GM12878 (cell line): ENCODE data around the gene IFT27. TPM values are rescaled to one million over a fixed set of nuclear protein-coding genes. Genes with fewer than 3 reads are reported as not detected.

Experiments
- ATAC-seq: fragments of 200-7000 bp; cut with Tn5 transposase; 3 replicates; pipeline ENCODE4 v1.9.1; 2020; ENCODE audit warnings: mild to moderate bottlenecking, moderate library complexity
- BruUV-seq: library from RNA; stranded (reverse); fragments of 400-500 nt; replicated peaks from 2 replicates; lab custom pipeline; 2021; lab: Mats Ljungman, UMichigan
- CTCF ChIA-PET: fragments of 300-600 bp; sonication (Branson Sonifier 250); formaldehyde crosslinking; extraction: SDS; loops from one replicate; lab custom pipeline; 2021; ENCODE audit warnings: inconsistent platforms; lab: Yijun Ruan, JAX
- POLR2A ChIA-PET: fragments of 350-600 bp; formaldehyde crosslinking; extraction: SDS; loops from one replicate; lab custom pipeline; 2021; ENCODE audit warnings: inconsistent platforms; lab: Charles Lee
- RAD21 ChIA-PET: fragments of 300-600 bp; sonication (Branson Sonifier 250); formaldehyde crosslinking; loops from one replicate; lab custom pipeline; 2023; ENCODE audit warnings: antibody characterized with exemption; ENCODE audit not compliant: unreplicated experiment; lab: Charles Lee
- SMC1A ChIA-PET: fragments of 300-600 bp; sonication (Branson Sonifier 250); formaldehyde crosslinking; loops from one replicate; lab custom pipeline; 2023; ENCODE audit not compliant: unreplicated experiment, uncharacterized antibody; lab: Charles Lee
- DNase-seq: peaks from one replicate; pipeline ENCODE4 v3.0.0-alpha.2; 2011; ENCODE audit warnings: low read depth, low spot score
- FAIRE-seq: peaks from 3 replicates; lab custom pipeline; 2011; peaks lifted over from hg19 to GRCh38; lab: Jason Lieb, UNC
- H2AFZ ChIP-seq: 2 replicates; pipeline ENCODE4 v1.6.0; 2011; ENCODE audit warnings: low read depth, low read length, control low read depth; ENCODE audit not compliant: control insufficient read depth
- H3K27ac ChIP-seq: 2 replicates; pipeline ENCODE4 v1.5.1; 2011; ENCODE audit warnings: control low read depth; ENCODE audit not compliant: control insufficient read depth, insufficient read depth
- H3K27me3 ChIP-seq, 2 experiments: replicated peaks in 1 of 2; 2 replicates each; pipeline versions ENCODE4 v1.6.0 to v1.6.1; 2011; ENCODE audit warnings: low read length in 1 of 2; ENCODE audit not compliant: control insufficient read depth in 2 of 2, insufficient read depth in 2 of 2
- H3K36me3 ChIP-seq, 2 experiments: 2 replicates each; pipeline ENCODE4 v1.5.1; 2011; ENCODE audit warnings: low read length in 1 of 2; ENCODE audit not compliant: control insufficient read depth in 2 of 2, insufficient read depth in 2 of 2
- H3K4me1 ChIP-seq: 2 replicates; pipeline ENCODE4 v1.6.1; 2011; ENCODE audit warnings: mild to moderate bottlenecking, low read length, moderate library complexity, mixed read lengths; ENCODE audit not compliant: control insufficient read depth, insufficient read depth
- H3K4me2 ChIP-seq: 2 replicates; pipeline ENCODE4 v1.6.0; 2011; ENCODE audit warnings: control low read depth; ENCODE audit not compliant: control insufficient read depth, insufficient read depth
- H3K4me3 ChIP-seq: fragments of 200-600 bp; sonication (generic); 2 replicates; pipeline ENCODE4 v1.5.1; 2016
- H3K79me2 ChIP-seq: 2 replicates; pipeline ENCODE4 v1.6.0; 2011; ENCODE audit warnings: low read length; ENCODE audit not compliant: control insufficient read depth, insufficient read depth
- H3K9ac ChIP-seq: 2 replicates; pipeline ENCODE4 v1.8.0; 2011; ENCODE audit warnings: low read length, control low read depth, mixed read lengths; ENCODE audit not compliant: control insufficient read depth, insufficient read depth
- H3K9me3 ChIP-seq: replicated peaks from 3 replicates; pipeline ENCODE4 v1.5.1; 2011; ENCODE audit warnings: mild to moderate bottlenecking, low read length; ENCODE audit not compliant: control insufficient read depth, insufficient read depth
- H4K20me1 ChIP-seq: 2 replicates; pipeline ENCODE4 v1.6.0; 2011; ENCODE audit not compliant: control insufficient read depth, insufficient read depth
- ASH2L ChIP-seq: fragments of 300-600, 200-600 bp; sonication (generic); IDR thresholded peaks from 2 replicates; pipeline ENCODE4 v1.6.1; 2017; ENCODE audit warnings: low read depth, mild to moderate bottlenecking, borderline replicate concordance
- EGR1 ChIP-seq, 2 experiments: IDR thresholded peaks; 1 replicate in 1 of 2; 2 replicates in 1 of 2; pipeline ENCODE4 v1.6.1; 2011 to 2012; ENCODE audit warnings: low read depth in 2 of 2, low read length in 2 of 2, borderline replicate concordance in 1 of 2, mild to moderate bottlenecking in 1 of 2, moderate library complexity in 1 of 2
- FOXM1 ChIP-seq: IDR thresholded peaks from 2 replicates; pipeline ENCODE4 v1.6.1; 2012; ENCODE audit warnings: low read depth, mild to moderate bottlenecking, inconsistent platforms, low read length, moderate library complexity
- MEF2B ChIP-seq: fragments of 450-650 bp; IDR thresholded peaks from 2 replicates; pipeline ENCODE4 v1.6.1; 2018; ENCODE audit warnings: mild to moderate bottlenecking, moderate library complexity; ENCODE audit not compliant: partially characterized antibody, poor library complexity, severe bottlenecking
- NFXL1 ChIP-seq: fragments of 450-650 bp; IDR thresholded peaks from 2 replicates; pipeline ENCODE4 v1.6.1; 2017; ENCODE audit warnings: antibody characterized with exemption, mild to moderate bottlenecking, borderline replicate concordance
- NFYB ChIP-seq: IDR thresholded peaks from 2 replicates; pipeline ENCODE4 v1.6.1; 2011; ENCODE audit warnings: low read depth, mild to moderate bottlenecking, low read length, improper control_type of control experiment, moderate library complexity; ENCODE audit not compliant: insufficient read depth
- WRNIP1 ChIP-seq: IDR thresholded peaks from 2 replicates; pipeline ENCODE4 v1.6.1; 2011; ENCODE audit warnings: low read depth, low read length, improper control_type of control experiment, borderline replicate concordance
- ZSCAN29 ChIP-seq: fragments of 450-650 bp; IDR thresholded peaks from 2 replicates; pipeline ENCODE4 v1.6.1; 2017; ENCODE audit warnings: mild to moderate bottlenecking, moderate library complexity
- WGBS: methylation state at CpG from one replicate; pipeline ENCODE4 v1.1.6; 2016; ENCODE audit warnings: low lambda C conversion rate; ENCODE audit not compliant: insufficient replicate concordance, insufficient coverage; ENCODE audit errors: missing lambda C conversion rate; 5-methylcytosine and 5-hydroxymethylcytosine counted together
- in situ Hi-C: fragments of 300-500 bp; cut with MboI; formaldehyde crosslinking; loops from 9 replicates; pipeline ENCODE4 v1.14.3; 2018; ENCODE audit warnings: mixed read lengths
- intact Hi-C: fragments of 100-400 bp; cut with micrococcal nuclease; formaldehyde crosslinking; loops from one replicate; pipeline ENCODE4 v1.14.2; 2022; ENCODE audit not compliant: unreplicated experiment
- polyA plus RNA-seq, 11 experiments: library from polyadenylated mRNA; depleted of rRNA in 4 of 11; unstranded in 6 of 11; stranded (reverse) in 5 of 11; fragments of >200 nt; fragmentation: Nextera tagmentation in 4 of 11; fragmentation: Illumina TruSeq in 1 of 11; extraction: Ambion mirVana in 4 of 11; extraction: Trizol in 1 of 11; gene quantifications; 1 replicate in 1 of 11; 2 replicates in 10 of 11; pipeline versions ENCODE4 v1.2.1 to v1.2.3, GENCODE V29; 2011 to 2016; ENCODE audit warnings: inconsistent platforms in 2 of 11, missing spikeins in 2 of 11, low read depth in 1 of 11
- total RNA-seq, 4 experiments: library from RNA; depleted of rRNA in 3 of 4; stranded (reverse); fragments of >200 nt in 3 of 4; fragmentation: Illumina TruSeq in 1 of 4; extraction: Trizol in 1 of 4; gene quantifications; 2 replicates each; pipeline versions ENCODE4 v1.2.1 to v1.2.3, GENCODE V29; 2013 to 2021
- TF ChIP-seq, protein P1 (sequence below): fragments of 450-650 bp; IDR thresholded peaks from 2 replicates; pipeline ENCODE4 v1.6.1; 2017; ENCODE audit warnings: mild to moderate bottlenecking
- TF ChIP-seq, protein P2 (sequence below): fragments of 450-650 bp; IDR thresholded peaks from 2 replicates; pipeline ENCODE4 v1.6.1; 2016; ENCODE audit warnings: mild to moderate bottlenecking
- TF ChIP-seq, protein P3 (sequence below): fragments of 450-650 bp; IDR thresholded peaks from 2 replicates; pipeline ENCODE4 v1.6.1; 2016; ENCODE audit warnings: mild to moderate bottlenecking, moderate library complexity, borderline replicate concordance
- TF ChIP-seq, protein P4 (sequence below): fragments of 450-650 bp; conservative IDR thresholded peaks from 2 replicates; pipeline ENCODE4 v1.6.1; 2017; ENCODE audit warnings: mild to moderate bottlenecking, moderate library complexity

Gene IFT27
- total and polyA plus RNA-seq, 10 of the 15 experiments (the other 5 are each of a cell fraction or from before 2014, with no cell fraction given) = 2.7 to 32.5 (median 10.2) TPM

DNA sequence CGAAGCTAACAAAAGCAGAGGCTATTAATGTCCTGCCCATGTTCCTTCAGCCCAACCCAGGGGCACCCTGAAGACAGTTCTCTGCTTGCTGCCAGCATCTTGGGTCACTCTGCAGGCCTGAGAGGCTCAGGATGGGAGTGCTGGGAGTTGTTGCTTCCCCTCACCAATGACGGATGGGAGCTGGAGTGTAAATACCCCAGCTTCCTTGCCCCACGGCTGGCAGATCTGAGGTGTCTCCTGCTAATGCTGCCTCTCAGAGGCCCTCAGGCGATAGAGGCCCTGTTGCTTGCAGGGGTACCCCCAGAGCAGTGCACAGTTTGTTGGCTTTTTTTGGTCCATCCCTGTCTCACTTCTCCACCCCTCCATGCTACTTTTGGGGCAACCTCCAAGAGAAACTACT lies 32.9 kb downstream of the IFT27 start:
- ChIA-PET CTCF (interaction anchor here (1.8 kb wide), 1 partner anchor 13 kb away, joined by 4 read pairs; no protein-coding TSS in a partner anchor), SMC1A (interaction anchor here (1.2 kb wide), 1 partner anchor 196 kb away, joined by 3 read pairs; no protein-coding TSS in a partner anchor), POLR2A (interaction anchor here (0.6 kb wide), 1 partner anchor 97 kb away, joined by 3 read pairs; no protein-coding TSS in a partner anchor), RAD21 (no interaction called here)
- H3K27me3 ChIP-seq = peaks cover 1 to 2% of the 10 kb centered on the region in 2 experiments; a peak in 2 of 4 replicates
- no TSS peak for BruUV-seq
- in situ Hi-C loops = no loop called here
- no peak overlapping the region for H3K9ac ChIP-seq
- FAIRE-seq = no peak
- no peaks in the 10 kb centered on the region for H4K20me1 ChIP-seq
- H3K79me2 ChIP-seq = no peaks in the 10 kb centered on the region
- WGBS = 20% methylated on average over 4 of the region's 4 CpGs
- H3K27ac ChIP-seq = no peak overlapping the region
- no peak overlapping the region for H3K4me3 ChIP-seq
- no peaks in the 10 kb centered on the region for H3K36me3 ChIP-seq
- H3K9me3 ChIP-seq = no peaks in the 10 kb centered on the region
- intact Hi-C loops = no loop called here
- no peaks in the 10 kb centered on the region for H3K4me1 ChIP-seq
- no peak overlapping the region for H3K4me2 ChIP-seq
- no peak for ATAC-seq
- no peak overlapping the region for H2AFZ ChIP-seq
- no peak for DNase-seq
- TF ChIP-seq, protein P1, sequence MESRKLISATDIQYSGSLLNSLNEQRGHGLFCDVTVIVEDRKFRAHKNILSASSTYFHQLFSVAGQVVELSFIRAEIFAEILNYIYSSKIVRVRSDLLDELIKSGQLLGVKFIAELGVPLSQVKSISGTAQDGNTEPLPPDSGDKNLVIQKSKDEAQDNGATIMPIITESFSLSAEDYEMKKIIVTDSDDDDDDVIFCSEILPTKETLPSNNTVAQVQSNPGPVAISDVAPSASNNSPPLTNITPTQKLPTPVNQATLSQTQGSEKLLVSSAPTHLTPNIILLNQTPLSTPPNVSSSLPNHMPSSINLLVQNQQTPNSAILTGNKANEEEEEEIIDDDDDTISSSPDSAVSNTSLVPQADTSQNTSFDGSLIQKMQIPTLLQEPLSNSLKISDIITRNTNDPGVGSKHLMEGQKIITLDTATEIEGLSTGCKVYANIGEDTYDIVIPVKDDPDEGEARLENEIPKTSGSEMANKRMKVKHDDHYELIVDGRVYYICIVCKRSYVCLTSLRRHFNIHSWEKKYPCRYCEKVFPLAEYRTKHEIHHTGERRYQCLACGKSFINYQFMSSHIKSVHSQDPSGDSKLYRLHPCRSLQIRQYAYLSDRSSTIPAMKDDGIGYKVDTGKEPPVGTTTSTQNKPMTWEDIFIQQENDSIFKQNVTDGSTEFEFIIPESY = no peak
- TF ChIP-seq FOXM1 (no peak), EGR1 (IDR thresholded peaks at IDR 0.05; ENCODE audit: borderline replicate concordance in 1 of 2, low read depth in 2 of 2, low read length in 2 of 2) (no peak), WRNIP1 (no peak), NFYB (no peak), NFXL1 (no peak), ZSCAN29 (no peak), ASH2L (no peak), MEF2B (no peak)
- TF ChIP-seq, protein P2, sequence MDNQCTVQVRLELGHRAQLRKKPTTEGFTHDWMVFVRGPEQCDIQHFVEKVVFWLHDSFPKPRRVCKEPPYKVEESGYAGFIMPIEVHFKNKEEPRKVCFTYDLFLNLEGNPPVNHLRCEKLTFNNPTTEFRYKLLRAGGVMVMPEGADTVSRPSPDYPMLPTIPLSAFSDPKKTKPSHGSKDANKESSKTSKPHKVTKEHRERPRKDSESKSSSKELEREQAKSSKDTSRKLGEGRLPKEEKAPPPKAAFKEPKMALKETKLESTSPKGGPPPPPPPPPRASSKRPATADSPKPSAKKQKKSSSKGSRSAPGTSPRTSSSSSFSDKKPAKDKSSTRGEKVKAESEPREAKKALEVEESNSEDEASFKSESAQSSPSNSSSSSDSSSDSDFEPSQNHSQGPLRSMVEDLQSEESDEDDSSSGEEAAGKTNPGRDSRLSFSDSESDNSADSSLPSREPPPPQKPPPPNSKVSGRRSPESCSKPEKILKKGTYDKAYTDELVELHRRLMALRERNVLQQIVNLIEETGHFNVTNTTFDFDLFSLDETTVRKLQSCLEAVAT = no peak
- TF ChIP-seq, protein P3, sequence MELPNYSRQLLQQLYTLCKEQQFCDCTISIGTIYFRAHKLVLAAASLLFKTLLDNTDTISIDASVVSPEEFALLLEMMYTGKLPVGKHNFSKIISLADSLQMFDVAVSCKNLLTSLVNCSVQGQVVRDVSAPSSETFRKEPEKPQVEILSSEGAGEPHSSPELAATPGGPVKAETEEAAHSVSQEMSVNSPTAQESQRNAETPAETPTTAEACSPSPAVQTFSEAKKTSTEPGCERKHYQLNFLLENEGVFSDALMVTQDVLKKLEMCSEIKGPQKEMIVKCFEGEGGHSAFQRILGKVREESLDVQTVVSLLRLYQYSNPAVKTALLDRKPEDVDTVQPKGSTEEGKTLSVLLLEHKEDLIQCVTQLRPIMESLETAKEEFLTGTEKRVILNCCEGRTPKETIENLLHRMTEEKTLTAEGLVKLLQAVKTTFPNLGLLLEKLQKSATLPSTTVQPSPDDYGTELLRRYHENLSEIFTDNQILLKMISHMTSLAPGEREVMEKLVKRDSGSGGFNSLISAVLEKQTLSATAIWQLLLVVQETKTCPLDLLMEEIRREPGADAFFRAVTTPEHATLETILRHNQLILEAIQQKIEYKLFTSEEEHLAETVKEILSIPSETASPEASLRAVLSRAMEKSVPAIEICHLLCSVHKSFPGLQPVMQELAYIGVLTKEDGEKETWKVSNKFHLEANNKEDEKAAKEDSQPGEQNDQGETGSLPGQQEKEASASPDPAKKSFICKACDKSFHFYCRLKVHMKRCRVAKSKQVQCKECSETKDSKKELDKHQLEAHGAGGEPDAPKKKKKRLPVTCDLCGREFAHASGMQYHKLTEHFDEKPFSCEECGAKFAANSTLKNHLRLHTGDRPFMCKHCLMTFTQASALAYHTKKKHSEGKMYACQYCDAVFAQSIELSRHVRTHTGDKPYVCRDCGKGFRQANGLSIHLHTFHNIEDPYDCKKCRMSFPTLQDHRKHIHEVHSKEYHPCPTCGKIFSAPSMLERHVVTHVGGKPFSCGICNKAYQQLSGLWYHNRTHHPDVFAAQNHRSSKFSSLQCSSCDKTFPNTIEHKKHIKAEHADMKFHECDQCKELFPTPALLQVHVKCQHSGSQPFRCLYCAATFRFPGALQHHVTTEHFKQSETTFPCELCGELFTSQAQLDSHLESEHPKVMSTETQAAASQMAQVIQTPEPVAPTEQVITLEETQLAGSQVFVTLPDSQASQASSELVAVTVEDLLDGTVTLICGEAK = no peak
- TF ChIP-seq, protein P4, sequence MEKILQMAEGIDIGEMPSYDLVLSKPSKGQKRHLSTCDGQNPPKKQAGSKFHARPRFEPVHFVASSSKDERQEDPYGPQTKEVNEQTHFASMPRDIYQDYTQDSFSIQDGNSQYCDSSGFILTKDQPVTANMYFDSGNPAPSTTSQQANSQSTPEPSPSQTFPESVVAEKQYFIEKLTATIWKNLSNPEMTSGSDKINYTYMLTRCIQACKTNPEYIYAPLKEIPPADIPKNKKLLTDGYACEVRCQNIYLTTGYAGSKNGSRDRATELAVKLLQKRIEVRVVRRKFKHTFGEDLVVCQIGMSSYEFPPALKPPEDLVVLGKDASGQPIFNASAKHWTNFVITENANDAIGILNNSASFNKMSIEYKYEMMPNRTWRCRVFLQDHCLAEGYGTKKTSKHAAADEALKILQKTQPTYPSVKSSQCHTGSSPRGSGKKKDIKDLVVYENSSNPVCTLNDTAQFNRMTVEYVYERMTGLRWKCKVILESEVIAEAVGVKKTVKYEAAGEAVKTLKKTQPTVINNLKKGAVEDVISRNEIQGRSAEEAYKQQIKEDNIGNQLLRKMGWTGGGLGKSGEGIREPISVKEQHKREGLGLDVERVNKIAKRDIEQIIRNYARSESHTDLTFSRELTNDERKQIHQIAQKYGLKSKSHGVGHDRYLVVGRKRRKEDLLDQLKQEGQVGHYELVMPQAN = no peak
